Measurements from ENCODE around the gene CHRDL2.

DNA sequence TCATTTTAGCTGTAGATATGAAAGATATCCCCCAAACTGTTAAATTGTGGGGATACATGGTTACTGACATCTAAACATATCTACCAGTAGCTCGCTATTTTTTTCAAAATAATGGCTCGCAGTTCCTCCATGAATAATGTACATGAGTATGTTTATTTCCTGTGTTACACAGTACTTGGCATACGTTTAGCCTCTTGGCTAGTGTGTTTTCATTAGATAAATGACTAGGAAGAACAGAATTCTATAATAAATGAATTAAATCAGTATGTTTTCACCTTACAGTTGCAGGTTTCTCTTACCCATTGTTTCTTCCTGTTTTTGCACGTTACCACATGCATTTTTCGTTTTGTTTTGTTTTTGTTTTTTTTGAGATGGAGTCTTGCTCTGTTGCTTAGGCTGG is 39.2 kb upstream of the CHRDL2 start:
- TF ChIP-seq, protein P1, sequence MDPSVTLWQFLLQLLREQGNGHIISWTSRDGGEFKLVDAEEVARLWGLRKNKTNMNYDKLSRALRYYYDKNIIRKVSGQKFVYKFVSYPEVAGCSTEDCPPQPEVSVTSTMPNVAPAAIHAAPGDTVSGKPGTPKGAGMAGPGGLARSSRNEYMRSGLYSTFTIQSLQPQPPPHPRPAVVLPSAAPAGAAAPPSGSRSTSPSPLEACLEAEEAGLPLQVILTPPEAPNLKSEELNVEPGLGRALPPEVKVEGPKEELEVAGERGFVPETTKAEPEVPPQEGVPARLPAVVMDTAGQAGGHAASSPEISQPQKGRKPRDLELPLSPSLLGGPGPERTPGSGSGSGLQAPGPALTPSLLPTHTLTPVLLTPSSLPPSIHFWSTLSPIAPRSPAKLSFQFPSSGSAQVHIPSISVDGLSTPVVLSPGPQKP (IDR thresholded peaks at IDR 0.05; ENCODE audit: low read depth, low read length): no peak
- TF ChIP-seq, protein P2, sequence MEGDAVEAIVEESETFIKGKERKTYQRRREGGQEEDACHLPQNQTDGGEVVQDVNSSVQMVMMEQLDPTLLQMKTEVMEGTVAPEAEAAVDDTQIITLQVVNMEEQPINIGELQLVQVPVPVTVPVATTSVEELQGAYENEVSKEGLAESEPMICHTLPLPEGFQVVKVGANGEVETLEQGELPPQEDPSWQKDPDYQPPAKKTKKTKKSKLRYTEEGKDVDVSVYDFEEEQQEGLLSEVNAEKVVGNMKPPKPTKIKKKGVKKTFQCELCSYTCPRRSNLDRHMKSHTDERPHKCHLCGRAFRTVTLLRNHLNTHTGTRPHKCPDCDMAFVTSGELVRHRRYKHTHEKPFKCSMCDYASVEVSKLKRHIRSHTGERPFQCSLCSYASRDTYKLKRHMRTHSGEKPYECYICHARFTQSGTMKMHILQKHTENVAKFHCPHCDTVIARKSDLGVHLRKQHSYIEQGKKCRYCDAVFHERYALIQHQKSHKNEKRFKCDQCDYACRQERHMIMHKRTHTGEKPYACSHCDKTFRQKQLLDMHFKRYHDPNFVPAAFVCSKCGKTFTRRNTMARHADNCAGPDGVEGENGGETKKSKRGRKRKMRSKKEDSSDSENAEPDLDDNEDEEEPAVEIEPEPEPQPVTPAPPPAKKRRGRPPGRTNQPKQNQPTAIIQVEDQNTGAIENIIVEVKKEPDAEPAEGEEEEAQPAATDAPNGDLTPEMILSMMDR (IDR thresholded peaks at IDR 0.05): no peak
- TF ChIP-seq CHD4 (IDR thresholded peaks at IDR 0.05; ENCODE audit: borderline replicate concordance) (no peak), USF2 (IDR thresholded peaks at IDR 0.05) (no peak), RCOR1 (IDR thresholded peaks at IDR 0.05; ENCODE audit: low read depth, low read length) (no peak), POLR2A (IDR thresholded peaks at IDR 0.05; ENCODE audit: low read length) (no peak), MYC (IDR thresholded peaks at IDR 0.05; ENCODE audit: borderline replicate concordance, low read length) (no peak), HOXA7 (CRISPR knock-in tag; IDR thresholded peaks at IDR 0.05) (no peak)

Data from A549 (cell line).